T-cell (primary cell): ENCODE data around the gene VPS26B. TPM values are rescaled to one million over a fixed set of nuclear protein-coding genes. Genes with fewer than 3 reads are reported as not detected.
"Not testable (repeated sequence)": the region's sequence is repeated elsewhere in the genome, so short reads cannot be mapped to it uniquely, and the experiment has no call there.

ENCODE experiments used
- ATAC-seq, 4 experiments: fragments of 200-7000 bp in 3 of 4; fragments of 150-1000 bp in 1 of 4; cut with Tn5 transposase; replicated peaks in 1 of 4; 1 replicate in 3 of 4; 2 replicates in 1 of 4; pipeline ENCODE4 v1.10.0; 2021; ENCODE audit warnings: moderate library complexity in 3 of 4, mild to moderate bottlenecking in 2 of 4, moderate number of reproducible peaks in 1 of 4
- CTCF ChIA-PET, 2 donors: fragments of 300-600 bp; sonication (Branson Sonifier 250); formaldehyde crosslinking; loops; one replicate each; lab custom pipeline; 2022; ENCODE audit warnings: antibody characterized with exemption in 2 of 2; lab: Charles Lee
- POLR2A ChIA-PET, 2 donors: fragments of 300-600 bp; sonication (Branson Sonifier 250); formaldehyde crosslinking; loops; one replicate each; lab custom pipeline; 2022; ENCODE audit warnings: antibody characterized with exemption in 2 of 2; lab: Charles Lee
- DNase-seq, 35 experiments: peaks; one replicate each; pipeline versions ENCODE4 v3.0.0 to v3.0.0-alpha.2; 2013 to 2023
- H3K27ac ChIP-seq: one replicate; pipeline ENCODE4 v1.5.1; 2013; ENCODE audit warnings: low read length
- H3K27me3 ChIP-seq, 2 experiments: replicated peaks in 1 of 2; 1 replicate in 1 of 2; 2 replicates in 1 of 2; pipeline versions ENCODE4 v1.6.1 to v1.7.0; 2013; ENCODE audit warnings: low read length in 1 of 2, mixed read lengths in 1 of 2; ENCODE audit not compliant: control insufficient read depth in 2 of 2, insufficient read depth in 2 of 2; ENCODE audit errors: extremely low read depth in 1 of 2
- H3K36me3 ChIP-seq, 2 donors: 1 replicate in 1 of 2; 2 replicates in 1 of 2; pipeline versions ENCODE4 v1.6.1 to v1.7.0; 2013; ENCODE audit warnings: low read length in 1 of 2; ENCODE audit not compliant: control insufficient read depth in 2 of 2, insufficient read depth in 1 of 2; ENCODE audit errors: extremely low read depth in 1 of 2
- H3K4me1 ChIP-seq, 2 experiments: 1 replicate in 1 of 2; 2 replicates in 1 of 2; pipeline versions ENCODE4 v1.6.1 to v1.7.0; 2013; ENCODE audit warnings: low read length in 2 of 2, mixed read lengths in 1 of 2; ENCODE audit not compliant: insufficient read depth in 2 of 2, control insufficient read depth in 1 of 2; ENCODE audit errors: extremely low read depth in 1 of 2
- H3K4me3 ChIP-seq, 2 donors: 1 replicate in 1 of 2; 2 replicates in 1 of 2; pipeline versions ENCODE4 v1.5.1 to v1.7.0; 2013; ENCODE audit warnings: mild to moderate bottlenecking in 2 of 2, low read length in 1 of 2, moderate library complexity in 1 of 2; ENCODE audit not compliant: control insufficient read depth in 1 of 2; ENCODE audit errors: extremely low read depth in 1 of 2
- H3K9me3 ChIP-seq: 2 replicates; pipeline ENCODE4 v1.7.0; 2013
- H3K27ac Mint-ChIP-seq, 2 donors: one replicate each; pipeline ENCODE4 v1.8.0; 2020 to 2021; ENCODE audit warnings: mild to moderate bottlenecking in 2 of 2, mixed read lengths in 2 of 2
- H3K27me3 Mint-ChIP-seq, 2 donors: one replicate each; pipeline ENCODE4 v1.8.0; 2021 to 2022; ENCODE audit warnings: mixed read lengths in 2 of 2
- H3K36me3 Mint-ChIP-seq: one replicate; pipeline ENCODE4 v1.8.0; 2021; ENCODE audit warnings: mixed read lengths
- H3K4me1 Mint-ChIP-seq, 3 donors: one replicate each; pipeline ENCODE4 v1.8.0; 2020 to 2022; ENCODE audit warnings: mixed read lengths in 3 of 3, mild to moderate bottlenecking in 1 of 3
- H3K4me3 Mint-ChIP-seq, 3 donors: one replicate each; pipeline ENCODE4 v1.8.0; 2020 to 2022; ENCODE audit warnings: mild to moderate bottlenecking in 3 of 3, mixed read lengths in 3 of 3, moderate library complexity in 3 of 3
- H3K9me3 Mint-ChIP-seq, 3 donors: one replicate each; pipeline ENCODE4 v1.8.0; 2020 to 2022; ENCODE audit warnings: mixed read lengths in 3 of 3
- WGBS: methylation state at CpG from one replicate; pipeline ENCODE4 v1.1.5; 2013; ENCODE audit warnings: missing lambda C conversion rate; ENCODE audit not compliant: insufficient coverage; 5-methylcytosine and 5-hydroxymethylcytosine counted together
- total RNA-seq, 35 experiments: library from RNA in 6 of 35; stranded (reverse) in 6 of 35; fragments of 120-200 nt in 1 of 35; gene quantifications; one replicate each; pipeline versions ENCODE4 v1.2.1 to v1.2.4 and lab custom pipeline; 2013 to 2026

Gene VPS26B
- total RNA-seq = 10 to 100 TPM; 60.3 to 65.1 (median 62.7) TPM
- 57.7 TPM for total RNA-seq (2013)
- 7.8 to 106 (median 60.4) reads per million in 29 experiments for total RNA-seq (lab: John Stamatoyannopoulos, UW)

DNA sequence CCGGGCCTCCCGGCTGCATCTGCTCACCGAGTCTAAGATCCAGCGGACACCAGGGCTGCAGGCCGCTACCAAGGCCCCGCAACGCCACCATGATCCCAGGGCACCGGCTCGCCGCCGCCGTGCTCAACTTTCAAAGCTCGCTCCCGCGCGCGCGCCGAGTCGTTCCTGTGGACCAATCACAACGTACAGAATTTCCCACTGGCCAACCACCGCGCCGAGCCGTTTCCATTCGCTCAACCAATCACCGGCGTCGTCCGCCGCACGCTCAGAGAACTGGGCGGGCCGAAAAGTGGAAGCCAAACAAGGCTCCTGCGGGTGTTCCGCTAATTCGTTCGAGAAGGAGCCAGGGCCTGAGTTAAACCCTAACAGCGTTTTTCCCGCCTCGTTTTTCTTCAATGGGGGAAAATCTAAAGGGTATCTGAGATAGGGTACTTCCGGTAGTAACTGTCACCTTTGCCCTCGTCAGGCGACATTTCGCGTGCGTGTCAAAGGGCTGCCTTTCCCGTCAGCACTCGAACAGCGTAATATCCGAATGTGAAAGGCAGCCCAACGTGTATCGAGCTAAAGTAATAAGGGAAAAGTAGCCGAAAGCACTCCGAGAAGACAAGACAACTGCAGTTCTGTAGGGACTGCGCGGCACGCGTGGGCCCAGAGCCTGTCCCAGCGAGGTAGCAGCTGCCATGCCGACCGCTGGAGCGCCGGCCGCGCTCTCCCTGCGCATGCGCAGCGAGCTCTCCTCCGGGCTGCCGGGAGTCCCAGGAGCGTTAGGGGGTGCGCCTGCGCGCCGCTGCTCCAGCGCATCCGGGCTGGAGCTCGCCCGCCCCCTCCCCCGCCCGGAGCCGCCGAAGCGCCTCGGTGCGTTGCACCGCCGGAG is at the start of gene VPS26B, which contains the start of gene NCAPD3:
Gene VPS26B, plus strand, starts transcription at position 836 of the 874 bp plus-strand sequence. CDS start 452 bp downstream, outside the sequence.
Gene NCAPD3, minus strand, starts transcription at position 132 of the 874 bp plus-strand sequence. Its CDS starts 41 bp downstream, at position 91.
- Histone ChIP-seq H3K4me1 (peaks cover 40 to 41% of the 10 kb centered on the region in 2 experiments), H3K27me3 (no peaks in the 10 kb centered on the region), H3K9me3 (no peaks in the 10 kb centered on the region), H3K4me3 (peak within 1 kb of the TSS; percentile 70 to 85), H3K36me3 (peaks cover 2 to 3% of the 10 kb centered on the region in 2 donors), H3K27ac (peak within 1 kb of the TSS; percentile 92)
- under 1% methylated on average over 89 of the region's 89 CpGs for WGBS
- ChIA-PET CTCF (interaction anchor here (0.7 to 1.8 kb wide), 11 partner anchors 11 to 194 kb away, joined by 3 to 13 read pairs (median 4); partner anchors contain the start of genes ACAD8 (in 1 of the 2), GLB1L3 (in 1 of the 2) and THYN1 (in 1 of the 2)), POLR2A (interaction anchor here (0.5 to 2.0 kb wide), 7 partner anchors 14 to 148 kb away, joined by 3 to 9 read pairs (median 4); partner anchors contain the start of gene ACAD8 (in 1 of the 2))
- peaks cover 15% of the 10 kb centered on the region for H3K36me3 Mint-ChIP-seq
- peak within 1 kb of the TSS; percentile 94 to 97 (median 96) for H3K4me3 Mint-ChIP-seq
- peak; percentile 91 to 97 (median 95) for DNase-seq
- H3K27me3 Mint-ChIP-seq = peaks cover 0 to 1% of the 10 kb centered on the region in 2 donors
- H3K27ac Mint-ChIP-seq = peak within 1 kb of the TSS; percentile 98
- no peaks in the 10 kb centered on the region for H3K9me3 Mint-ChIP-seq
- peak; percentile 83 to 84 (median 83) for ATAC-seq
- H3K4me1 Mint-ChIP-seq = peaks cover 58 to 73% (median 66%) of the 10 kb centered on the region in 3 donors

DNA sequence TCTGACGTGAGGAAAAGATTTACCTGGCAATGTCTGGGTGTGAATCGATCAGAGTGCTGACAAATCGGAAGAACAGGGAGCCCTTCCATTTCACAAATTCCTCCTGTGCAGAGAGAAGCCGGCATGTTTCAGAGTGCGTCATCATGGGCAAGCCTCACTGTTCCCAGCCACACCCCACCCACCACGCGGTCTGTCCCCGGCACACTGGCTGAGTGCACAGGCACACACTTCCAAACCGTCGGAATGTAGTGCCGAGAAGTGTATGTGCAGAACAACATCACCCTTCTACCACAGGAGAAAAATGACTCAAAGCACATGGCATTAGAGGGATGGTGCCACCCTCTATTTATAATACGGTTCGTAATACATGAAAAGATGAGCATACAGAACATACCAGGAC is 48.2 kb upstream of the VPS26B start:
- POLR2A ChIA-PET = interaction anchor here in 1 of 2 donors (0.9 kb wide), 1 partner anchor 98 kb away, joined by 5 read pairs; no protein-coding TSS in a partner anchor
- CTCF ChIA-PET = interaction anchor here in 1 of 2 donors (0.7 kb wide), 1 partner anchor 273 kb away, joined by 5 read pairs; no protein-coding TSS in a partner anchor

DNA sequence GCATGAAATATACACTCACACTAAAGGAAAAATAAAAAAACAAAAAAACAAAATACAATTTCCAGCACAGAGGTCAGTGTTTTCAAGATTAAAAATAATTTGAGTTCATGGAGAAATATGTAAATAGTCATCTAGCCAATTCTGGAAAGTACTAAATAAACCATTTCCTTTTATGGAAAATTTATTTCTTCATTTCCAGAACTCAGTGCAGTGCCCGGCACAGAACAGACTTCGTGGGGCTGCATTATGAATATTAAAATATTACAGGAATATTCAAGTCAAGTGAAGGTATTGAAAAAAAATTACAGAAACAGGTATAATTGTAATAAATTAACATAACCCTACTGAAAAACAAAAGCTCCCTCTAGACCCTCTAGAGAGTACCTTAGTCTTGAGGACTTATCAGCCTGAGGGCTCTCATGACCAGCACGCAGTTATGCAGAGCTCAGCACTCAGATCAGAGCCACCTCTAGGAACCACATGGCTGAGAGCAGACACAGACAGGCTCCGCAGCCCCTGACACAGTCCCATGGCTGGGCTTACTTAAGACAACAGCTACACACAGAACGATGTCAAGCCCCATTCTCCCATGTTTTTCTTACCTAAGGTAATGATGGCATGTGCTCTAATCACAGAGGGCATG is 46.3 kb upstream of the VPS26B start:
- H3K27me3 ChIP-seq = no peaks in the 10 kb centered on the region
- POLR2A ChIA-PET = no interaction called here

More for the DNA sequence above, 48.2 kb upstream of the VPS26B start:
- H3K27me3 ChIP-seq = no peaks in the 10 kb centered on the region
- Mint-ChIP-seq H3K36me3 (peaks cover 53% of the 10 kb centered on the region), H3K4me3 (no peak overlapping the region), H3K27me3 (no peaks in the 10 kb centered on the region), H3K4me1 (no peaks in the 10 kb centered on the region), H3K9me3 (no peaks in the 10 kb centered on the region), H3K27ac (no peak overlapping the region)
- 100% methylated on average over 5 of the region's 13 CpGs for WGBS
- H3K36me3 ChIP-seq = peaks cover 4 to 60% of the 10 kb centered on the region in 2 donors
- H3K27ac ChIP-seq = no peak overlapping the region
- no peaks in the 10 kb centered on the region for H3K4me1 ChIP-seq
- ATAC-seq (no peak), DNase-seq (no peak)
- H3K9me3 ChIP-seq = no peaks in the 10 kb centered on the region
- H3K4me3 ChIP-seq = no peak overlapping the region

DNA sequence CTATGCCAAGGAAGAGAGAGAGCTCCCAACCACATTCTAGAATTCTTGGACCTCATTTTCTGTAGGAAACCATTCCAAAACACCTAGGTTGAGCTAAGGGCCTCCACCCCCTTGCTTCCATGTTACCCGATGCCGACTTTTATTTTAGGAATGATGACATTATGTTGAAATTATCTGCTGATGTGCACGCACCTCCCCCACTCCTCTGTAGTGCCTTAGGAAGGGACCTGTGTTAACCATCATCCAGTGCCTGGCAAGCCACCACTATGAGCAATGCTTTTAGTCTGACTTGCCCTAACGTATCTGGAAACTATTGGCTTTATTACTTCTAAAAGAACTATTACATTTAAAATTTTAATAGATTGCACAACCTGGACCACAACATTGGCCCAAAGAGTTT is 42.8 kb upstream of the VPS26B start:
- Mint-ChIP-seq H3K27ac (no peak overlapping the region), H3K4me3 (no peak overlapping the region), H3K27me3 (no peaks in the 10 kb centered on the region), H3K4me1 (no peaks in the 10 kb centered on the region), H3K9me3 (no peaks in the 10 kb centered on the region), H3K36me3 (peaks cover 65% of the 10 kb centered on the region)
- ATAC-seq (no peak), DNase-seq (no peak)
- WGBS = no CpG with 5 or more reads among the region's 4 CpGs
- Histone ChIP-seq H3K27ac (no peak overlapping the region), H3K4me3 (no peak overlapping the region), H3K9me3 (no peaks in the 10 kb centered on the region), H3K36me3 (peaks cover 7 to 61% of the 10 kb centered on the region in 2 donors), H3K4me1 (no peaks in the 10 kb centered on the region), H3K27me3 (no peaks in the 10 kb centered on the region)
- ChIA-PET CTCF (no interaction called here), POLR2A (no interaction called here)

More for the DNA sequence above, 46.3 kb upstream of the VPS26B start:
- no peak overlapping the region for H3K27ac Mint-ChIP-seq
- Histone ChIP-seq H3K36me3 (peaks cover 7 to 65% of the 10 kb centered on the region in 2 donors), H3K4me3 (no peak overlapping the region), H3K9me3 (no peaks in the 10 kb centered on the region), H3K4me1 (no peaks in the 10 kb centered on the region), H3K27ac (no peak overlapping the region)
- CTCF ChIA-PET = no interaction called here
- H3K36me3 Mint-ChIP-seq = peaks cover 53% of the 10 kb centered on the region
- no peak for ATAC-seq
- H3K9me3 Mint-ChIP-seq = no peaks in the 10 kb centered on the region
- 100% methylated on average over 2 of the region's 5 CpGs for WGBS
- H3K27me3 Mint-ChIP-seq = no peaks in the 10 kb centered on the region
- H3K4me3 Mint-ChIP-seq = no peak overlapping the region
- DNase-seq = no peak
- no peaks in the 10 kb centered on the region for H3K4me1 Mint-ChIP-seq

DNA sequence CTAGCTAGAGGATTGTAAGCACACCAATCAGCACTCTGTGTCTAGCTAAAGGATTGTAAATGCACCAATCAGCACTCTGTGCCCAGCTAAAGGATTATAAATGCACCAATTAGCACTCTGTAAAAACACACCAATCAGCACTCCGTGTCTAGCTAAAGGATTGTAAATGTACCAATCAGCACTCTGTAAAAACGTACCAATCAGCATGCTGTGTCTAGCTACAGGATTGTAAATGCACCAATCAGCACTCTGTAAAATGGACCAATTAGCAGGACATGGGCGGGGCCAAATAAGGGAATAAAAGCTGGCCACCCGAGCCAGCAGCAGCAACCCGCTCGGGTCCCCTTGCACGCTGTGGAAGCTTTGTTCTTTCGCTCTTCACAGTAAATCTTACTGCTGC is 36.4 kb upstream of the VPS26B start:
- H3K9me3 ChIP-seq, H3K27me3 Mint-ChIP-seq, H3K27ac ChIP-seq, H3K9me3 Mint-ChIP-seq, H3K27me3 ChIP-seq, H3K4me3 Mint-ChIP-seq, H3K27ac Mint-ChIP-seq, H3K4me1 ChIP-seq, DNase-seq, H3K4me1 Mint-ChIP-seq, POLR2A ChIA-PET, H3K4me3 ChIP-seq, ATAC-seq: not testable (repeated sequence)
- H3K36me3 Mint-ChIP-seq = peaks cover 83% of the 10 kb centered on the region
- CTCF ChIA-PET = interaction anchor here in 1 of 2 donors (0.6 kb wide), 1 partner anchor 51 kb away, joined by 3 read pairs; no protein-coding TSS in a partner anchor
- WGBS = 96% methylated on average over 7 of the region's 8 CpGs
- peaks cover 16 to 57% of the 10 kb centered on the region in 2 donors for H3K36me3 ChIP-seq
